Ishikawa (cell line): ENCODE results near the gene MADD.

Source experiments
- CEBPB ChIP-seq: IDR thresholded peaks from 2 replicates; pipeline ENCODE4 v1.6.1; 2012
- EP300 ChIP-seq: IDR thresholded peaks from 2 replicates; pipeline ENCODE4 v1.6.1; 2012; ENCODE audit warnings: borderline replicate concordance
- RAD21 ChIP-seq: IDR thresholded peaks from 2 replicates; pipeline ENCODE4 v1.6.1; 2012; ENCODE audit warnings: low read depth
- TEAD4 ChIP-seq: IDR thresholded peaks from 2 replicates; pipeline ENCODE4 v1.6.1; 2012
- USF1 ChIP-seq: IDR thresholded peaks from 2 replicates; pipeline ENCODE4 v1.6.1; 2012
- YY1 ChIP-seq: IDR thresholded peaks from 2 replicates; pipeline ENCODE4 v1.6.1; 2012; ENCODE audit warnings: low read depth

GRCh38 chr11:47248664-47249377, 21.1 kb upstream of the MADD start, which contains the start of gene ACP2:
- peak; percentile 71 for TF ChIP-seq USF1
- peak; percentile 100 for TF ChIP-seq YY1
- TF ChIP-seq RAD21: peak; percentile 7; the same call in 1 of the 2 replicates
- peak; percentile 15; the same call in 1 of the 2 replicates for TF ChIP-seq EP300
- TF ChIP-seq TEAD4: peak; percentile 37; the same call in 1 of the 2 replicates
- peak; percentile 19; the same call in 1 of the 2 replicates for TF ChIP-seq CEBPB
